Prostate gland (tissue), 2 donors: ENCODE measurements around the gene PARK7. TPM values are rescaled to one million over a fixed set of nuclear protein-coding genes. Genes with fewer than 3 reads are reported as not detected.

Experiments
- DNase-seq: peaks from one replicate; pipeline ENCODE4 v3.0.0-alpha.2; 2019; ENCODE audit warnings: low spot score
- H3K27ac ChIP-seq, 2 donors: fragments of 200-600 bp; sonication (generic); 2 replicates each; pipeline ENCODE4 v1.5.1; 2017 to 2019
- H3K27me3 ChIP-seq: fragments of 200-600 bp; sonication (generic); replicated peaks from 2 replicates; pipeline ENCODE4 v1.5.1; 2019; ENCODE audit not compliant: insufficient read depth
- H3K36me3 ChIP-seq, 2 donors: fragments of 200-600 bp; sonication (generic); 1 replicate in 1 of 2; 2 replicates in 1 of 2; pipeline versions ENCODE4 v1.5.1 to v1.8.1; 2017 to 2019
- H3K4me1 ChIP-seq: fragments of 200-600 bp; sonication (generic); replicated peaks from 2 replicates; pipeline ENCODE4 v1.5.1; 2019
- H3K4me3 ChIP-seq, 2 donors: fragments of 200-600 bp; sonication (generic); 2 replicates each; pipeline ENCODE4 v1.5.1; 2017 to 2019
- H3K9me3 ChIP-seq: fragments of 200-600 bp; sonication (generic); 2 replicates; pipeline ENCODE4 v1.5.1; 2017
- CTCF ChIP-seq, 4 experiments: fragments of 200-600 bp in 2 of 4; fragments of 450-650 bp in 2 of 4; sonication (generic) in 2 of 4; IDR thresholded peaks; 1 replicate in 3 of 4; 2 replicates in 1 of 4; pipeline ENCODE4 v1.5.1; 2016 to 2019; ENCODE audit warnings: antibody characterized with exemption in 4 of 4, mild to moderate bottlenecking in 2 of 4, moderate library complexity in 2 of 4
- POLR2A ChIP-seq: fragments of 450-650 bp; IDR thresholded peaks from one replicate; pipeline ENCODE4 v1.6.1; 2016; ENCODE audit warnings: antibody characterized with exemption, mild to moderate bottlenecking
- POLR2AphosphoS5 ChIP-seq: sonication (generic); formaldehyde crosslinking; IDR thresholded peaks from one replicate; pipeline ENCODE4 v1.6.1; 2017; ENCODE audit warnings: antibody characterized with exemption
- WGBS: methylation state at CpG from one replicate; pipeline ENCODE4 v1.1.5; 2018; 5-methylcytosine and 5-hydroxymethylcytosine counted together
- intact Hi-C: fragments of 100-400 bp; cut with DNase I; formaldehyde crosslinking; loops from one replicate; pipeline ENCODE4 v1.14.2; 2022
- total RNA-seq, 2 donors: library from RNA; depleted of rRNA; stranded (reverse); fragments of >200 nt; gene quantifications; one replicate each; pipeline ENCODE4 v1.1.0, GENCODE V29; 2016

Gene PARK7
- total RNA-seq, 2 donors from 2014 or later: 156 to 284 TPM

GRCh38 chr1:8018492-8019228 is 57.1 kb downstream of the PARK7 start:
- Histone ChIP-seq H3K27me3 (no peaks in the 10 kb centered on the region), H3K4me1 (peaks cover 28% of the 10 kb centered on the region), H3K27ac (peak overlapping the region; percentile 61 to 94), H3K36me3 (peaks cover 0 to 5% of the 10 kb centered on the region in 2 donors), H3K9me3 (no peaks in the 10 kb centered on the region), H3K4me3 (no peak overlapping the region)
- TF ChIP-seq POLR2AphosphoS5 (no peak), POLR2A (no peak), CTCF (IDR thresholded peaks at IDR 0.05) (no peak)
- intact Hi-C loops: loop anchor here (5.0 kb wide), 1 partner anchor 36 kb away; no protein-coding TSS in a partner anchor
- no peak for DNase-seq
- 57% methylated on average over 3 of the region's 3 CpGs for WGBS

- 86% methylated on average over 5 of the region's 5 CpGs for WGBS
- no peaks in the 10 kb centered on the region for H3K27me3 ChIP-seq
- DNase-seq: no peak
- H3K27ac ChIP-seq: peak overlapping the region; percentile 13 to 94
- H3K9me3 ChIP-seq: no peaks in the 10 kb centered on the region
- peaks cover 28% of the 10 kb centered on the region for H3K4me1 ChIP-seq
- H3K36me3 ChIP-seq: no peaks in the 10 kb centered on the region
- intact Hi-C loops: loop anchor here (5.0 kb wide), 1 partner anchor 37 kb away; no protein-coding TSS in a partner anchor
- no peak overlapping the region for H3K4me3 ChIP-seq
- TF ChIP-seq CTCF (IDR thresholded peaks at IDR 0.05) (no peak), POLR2AphosphoS5 (no peak), POLR2A (no peak)
Observed at GRCh38 chr1:8019229-8019620, 57.7 kb downstream of the PARK7 start.

GRCh38 chr1:8020032-8020431 is 58.5 kb downstream of the PARK7 start:
- TF ChIP-seq POLR2AphosphoS5: peak; percentile 85
- TF ChIP-seq POLR2A: no peak
- TF ChIP-seq CTCF (IDR thresholded peaks at IDR 0.05): no peak
- Histone ChIP-seq H3K27me3 (no peaks in the 10 kb centered on the region), H3K36me3 (no peaks in the 10 kb centered on the region), H3K9me3 (no peaks in the 10 kb centered on the region), H3K4me3 (no peak overlapping the region), H3K4me1 (peaks cover 28% of the 10 kb centered on the region), H3K27ac (peak overlapping the region; percentile 13 to 94)
- intact Hi-C loops: no loop called here
- DNase-seq: peak; percentile 69

- peaks cover 13% of the 10 kb centered on the region for H3K4me1 ChIP-seq
- TF ChIP-seq POLR2AphosphoS5 (no peak), CTCF (IDR thresholded peaks at IDR 0.05) (no peak), POLR2A (no peak)
Observed at GRCh38 chr1:8021676-8022266, 60.3 kb downstream of the PARK7 start.

More at GRCh38 chr1:8021676-8022266, 60.3 kb downstream of the PARK7 start:
- Histone ChIP-seq H3K4me3 (no peak overlapping the region), H3K27me3 (no peaks in the 10 kb centered on the region), H3K9me3 (no peaks in the 10 kb centered on the region), H3K36me3 (no peaks in the 10 kb centered on the region), H3K27ac (peak overlapping the region; percentile 60 to 94)
- DNase-seq: no peak
- intact Hi-C loops: no loop called here
- WGBS: 71% methylated on average over 6 of the region's 6 CpGs
